GM23338 (cell line): ENCODE results near the gene LYG2. TPM values are rescaled to one million over a fixed set of nuclear protein-coding genes. Genes with fewer than 3 reads are reported as not detected.

ENCODE experiments used
- ATAC-seq: fragments of 200-7000 bp; cut with Tn5 transposase; 3 replicates; pipeline ENCODE4 v1.9.1; 2020
- DNase-seq: peaks from one replicate; pipeline ENCODE4 v3.0.0-alpha.2; 2015; ENCODE audit warnings: low spot score
- H2AFZ ChIP-seq: fragments of 200-600 bp; sonication (generic); 2 replicates; pipeline ENCODE4 v1.8.0; 2016; ENCODE audit warnings: antibody characterized with exemption, mild to moderate bottlenecking, moderate library complexity
- H3F3A ChIP-seq: fragments of 200-600 bp; sonication (generic); replicated peaks from 2 replicates; pipeline ENCODE4 v1.8.0; 2017; ENCODE audit warnings: antibody characterized with exemption, mixed run types, low read depth
- H3K27ac ChIP-seq: fragments of 200-600 bp; sonication (generic); 2 replicates; pipeline ENCODE4 v1.6.1; 2016; ENCODE audit warnings: low read depth
- H3K27me3 ChIP-seq: fragments of 200-600 bp; sonication (generic); 2 replicates; pipeline ENCODE4 v1.8.0; 2016; ENCODE audit warnings: mild to moderate bottlenecking, mixed run types, moderate library complexity; ENCODE audit not compliant: insufficient read depth
- H3K36me3 ChIP-seq: fragments of 200-600 bp; sonication (generic); 2 replicates; pipeline ENCODE4 v1.8.0; 2016; ENCODE audit warnings: mild to moderate bottlenecking; ENCODE audit not compliant: insufficient read depth
- H3K4me1 ChIP-seq: fragments of 200-600 bp; sonication (generic); 2 replicates; pipeline ENCODE4 v1.8.0; 2016; ENCODE audit warnings: mild to moderate bottlenecking, moderate library complexity; ENCODE audit not compliant: insufficient read depth
- H3K4me2 ChIP-seq: fragments of 200-600 bp; sonication (generic); 2 replicates; pipeline ENCODE4 v1.7.1; 2017; ENCODE audit warnings: mixed run types
- H3K4me3 ChIP-seq: fragments of 200-600 bp; sonication (generic); 2 replicates; pipeline ENCODE4 v1.6.1; 2016; ENCODE audit warnings: mixed run types
- H3K79me2 ChIP-seq: fragments of 200-600 bp; sonication (generic); replicated peaks from 2 replicates; pipeline ENCODE4 v1.8.0; 2017; ENCODE audit warnings: mild to moderate bottlenecking; ENCODE audit not compliant: insufficient read depth
- H3K9me2 ChIP-seq: fragments of 200-600 bp; sonication (generic); 2 replicates; pipeline ENCODE4 v1.8.0; 2017; ENCODE audit not compliant: insufficient read depth
- H4K20me1 ChIP-seq: fragments of 200-600 bp; sonication (generic); replicated peaks from 2 replicates; pipeline ENCODE4 v1.8.0; 2017; ENCODE audit warnings: mild to moderate bottlenecking; ENCODE audit not compliant: insufficient read depth
- H3K27ac Mint-ChIP-seq: 2 replicates; pipeline ENCODE4 v1.8.0; 2020; ENCODE audit warnings: inconsistent platforms, mild to moderate bottlenecking, moderate library complexity, mixed read lengths
- H3K27me3 Mint-ChIP-seq: 3 replicates; pipeline ENCODE4 v1.8.0; 2022; ENCODE audit warnings: low read depth, mild to moderate bottlenecking, moderate library complexity, mixed read lengths, inconsistent platforms; ENCODE audit not compliant: insufficient read depth, poor library complexity
- H3K36me3 Mint-ChIP-seq: 3 replicates; pipeline ENCODE4 v1.8.0; 2021; ENCODE audit warnings: low read depth, mild to moderate bottlenecking, inconsistent platforms, moderate library complexity, mixed read lengths
- H3K4me1 Mint-ChIP-seq: 3 replicates; pipeline ENCODE4 v1.8.0; 2020; ENCODE audit warnings: mild to moderate bottlenecking, inconsistent platforms, mixed read lengths
- H3K4me3 Mint-ChIP-seq: 3 replicates; pipeline ENCODE4 v1.8.0; 2021; ENCODE audit warnings: moderate library complexity, mild to moderate bottlenecking, inconsistent platforms, mixed read lengths
- H3K9me3 Mint-ChIP-seq: 3 replicates; pipeline ENCODE4 v1.8.0; 2020; ENCODE audit warnings: moderate library complexity, mild to moderate bottlenecking, inconsistent platforms, mixed read lengths
- CREB1 ChIP-seq: fragments of 250-450 bp; sonication (Bioruptor Pico); IDR thresholded peaks from 2 replicates; pipeline ENCODE4 v1.5.0; 2020; ENCODE audit warnings: low read depth, mild to moderate bottlenecking, moderate library complexity
- ETS1 ChIP-seq: IDR thresholded peaks from 2 replicates; pipeline ENCODE4 v1.6.1; 2016; ENCODE audit warnings: antibody characterized with exemption
- EZH2 ChIP-seq: fragments of 200-600 bp; sonication (generic); IDR thresholded peaks from one replicate; pipeline ENCODE4 v1.8.0; 2017; ENCODE audit warnings: antibody characterized with exemption, mild to moderate bottlenecking, low read depth; ENCODE audit not compliant: unreplicated experiment
- EZH2phosphoT487 ChIP-seq: fragments of 200-600 bp; sonication (generic); IDR thresholded peaks from one replicate; pipeline ENCODE4 v1.8.1; 2018; ENCODE audit warnings: antibody characterized with exemption; ENCODE audit not compliant: unreplicated experiment
- JUNB ChIP-seq: IDR thresholded peaks from one replicate; pipeline ENCODE4 v1.6.1; 2016; ENCODE audit warnings: antibody characterized with exemption; ENCODE audit not compliant: unreplicated experiment
- NANOG ChIP-seq: IDR thresholded peaks from 2 replicates; pipeline ENCODE4 v1.6.1; 2016; ENCODE audit warnings: antibody characterized with exemption, borderline replicate concordance
- POLR2AphosphoS5 ChIP-seq: IDR thresholded peaks from 2 replicates; pipeline ENCODE4 v1.6.1; 2016; ENCODE audit warnings: antibody characterized with exemption, low read depth
- STAT1 ChIP-seq: IDR thresholded peaks from one replicate; pipeline ENCODE4 v1.6.1; 2016; ENCODE audit warnings: antibody characterized with exemption; ENCODE audit not compliant: unreplicated experiment
- ZNF114 ChIP-seq: fragments of 250-450 bp; sonication (Bioruptor Pico); IDR thresholded peaks from 2 replicates; pipeline ENCODE4 v1.5.0; 2020; ENCODE audit warnings: mild to moderate bottlenecking, moderate library complexity
- ZNF331 ChIP-seq: fragments of 250-450 bp; sonication (Bioruptor Pico); IDR thresholded peaks from 2 replicates; pipeline ENCODE4 v1.5.0; 2020; ENCODE audit warnings: low read depth, mild to moderate bottlenecking, moderate library complexity
- ZNF462 ChIP-seq: fragments of 250-450 bp; sonication (Bioruptor Pico); IDR thresholded peaks from 2 replicates; pipeline ENCODE4 v1.5.0; 2020; ENCODE audit warnings: mild to moderate bottlenecking, moderate library complexity
- polyA plus RNA-seq: library from polyadenylated mRNA; unstranded; fragments of >200 nt; fragmentation: Nextera tagmentation; extraction: Ambion mirVana; gene quantifications from 2 replicates; pipeline ENCODE4 v1.2.1, GENCODE V29; 2016
- total RNA-seq: library from RNA; depleted of rRNA; stranded (reverse); fragments of >200 nt; shearing (Covaris generic); gene quantifications from 2 replicates; pipeline ENCODE4 v1.2.3, GENCODE V29; 2014

LYG2 gene
- total and polyA plus RNA-seq, 2 experiments from 2014 or later: 0.99 TPM; not detected in 1

- TF ChIP-seq ZNF462 (CRISPR knock-in tag) (no peak), NANOG (no peak), EZH2phosphoT487 (no peak), EZH2 (no peak), JUNB (no peak), POLR2AphosphoS5 (no peak), ZNF114 (CRISPR knock-in tag) (no peak), ETS1 (no peak), STAT1 (no peak)
These were observed 39.4 kb downstream of the LYG2 start (continued) for GRCh38 chr2:99216096-99216495.

- H2AFZ ChIP-seq: no peak overlapping the region
- no peaks in the 10 kb centered on the region for H4K20me1 ChIP-seq
- peaks cover 21% of the 10 kb centered on the region; the same call in 1 of the 2 replicates for H3K36me3 ChIP-seq
- peaks cover 3% of the 10 kb centered on the region; the same call in 1 of the 2 replicates for H3K9me2 ChIP-seq
- H3K4me1 ChIP-seq: no peaks in the 10 kb centered on the region
- TF ChIP-seq ZNF331 (CRISPR knock-in tag) (no peak), CREB1 (CRISPR knock-in tag) (0 out of 2 replicates have a peak, but pooled peaks have one; percentile 2)
- no peak overlapping the region for H3K4me2 ChIP-seq
- H3K27me3 ChIP-seq: no peaks in the 10 kb centered on the region
- no peak overlapping the region for H3K27ac ChIP-seq
- ATAC-seq (no peak), DNase-seq (peak; percentile 73)
- Mint-ChIP-seq H3K4me3 (no peak overlapping the region), H3K4me1 (peaks cover 2% of the 10 kb centered on the region; the same call in 1 of the 3 replicates), H3K36me3 (peaks cover 79% of the 10 kb centered on the region), H3K27me3 (peaks cover 10% of the 10 kb centered on the region), H3K27ac (peak overlapping the region; percentile 96), H3K9me3 (peaks cover 73% of the 10 kb centered on the region)
- no peaks in the 10 kb centered on the region for H3K79me2 ChIP-seq
- H3K4me3 ChIP-seq: no peak overlapping the region
- H3F3A ChIP-seq: no peaks in the 10 kb centered on the region
These were observed 50.0 kb downstream of the LYG2 start for GRCh38 chr2:99205491-99205890.
